Hepatocyte (in vitro differentiated cells): ENCODE measurements around the gene CCDC61.

Source experiments
- CTCF ChIP-seq: fragments of 200-600 bp; sonication (generic); IDR thresholded peaks from 2 replicates; pipeline ENCODE4 v1.5.1; 2016; ENCODE audit warnings: antibody characterized with exemption, mild to moderate bottlenecking; ENCODE audit not compliant: poor library complexity
- EZH2 ChIP-seq: fragments of 200-600 bp; sonication (generic); IDR thresholded peaks from 2 replicates; pipeline ENCODE4 v1.6.1; 2016; ENCODE audit warnings: antibody characterized with exemption, mild to moderate bottlenecking, borderline replicate concordance
- EZH2phosphoT487 ChIP-seq: fragments of 200-600 bp; sonication (generic); IDR thresholded peaks from one replicate; pipeline ENCODE4 v1.6.1; 2018; ENCODE audit warnings: antibody characterized with exemption, mild to moderate bottlenecking, low read depth, moderate library complexity; ENCODE audit not compliant: unreplicated experiment, severe bottlenecking

GRCh38 chr19:45972081-45972946 lies 23.0 kb upstream of the CCDC61 start:
- TF ChIP-seq CTCF, result no peak
- TF ChIP-seq EZH2, result no peak
- TF ChIP-seq EZH2phosphoT487, result no peak
